Right renal pelvis (tissue), 4 donors: ENCODE results near the gene GABRR1. TPM values are rescaled to one million over a fixed set of nuclear protein-coding genes. Genes with fewer than 3 reads are reported as not detected.

Experiments
- DNase-seq, 4 donors: peaks; one replicate each; pipeline ENCODE4 v3.0.0-alpha.2; 2013; ENCODE audit warnings: low read depth in 4 of 4, low spot score in 3 of 4, missing footprints in 1 of 4
- polyA plus RNA-seq, 4 donors: library from polyadenylated mRNA; unstranded; fragments of 120-200 nt; gene quantifications; one replicate each; pipeline ENCODE4 v1.2.1, GENCODE V29; 2013; ENCODE audit not compliant: insufficient read length in 4 of 4

The GABRR1 gene
- polyA plus RNA-seq, 4 donors, result 1.3 to 2.9 (median 2.4) TPM

DNA sequence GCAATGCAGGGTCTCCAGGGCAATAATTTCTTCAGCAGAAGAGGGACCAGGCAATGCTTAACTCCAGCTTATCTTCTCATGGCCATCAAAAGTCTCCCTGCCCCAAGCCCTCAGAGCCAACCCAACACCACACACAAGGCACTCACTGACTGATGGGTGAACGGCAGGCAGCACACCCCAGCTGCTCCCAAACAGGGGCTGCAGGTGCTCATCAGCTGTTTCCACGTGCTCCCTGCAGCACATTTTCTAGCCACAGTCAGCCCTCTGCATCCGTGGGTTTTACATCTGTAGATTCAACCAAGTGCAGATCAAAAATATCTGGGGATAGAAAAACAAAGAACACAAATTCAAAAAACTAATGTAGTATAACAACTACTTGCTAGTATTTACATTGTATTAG, 4.0 kb upstream of the GABRR1 start:
- DNase-seq, result no peak

DNA sequence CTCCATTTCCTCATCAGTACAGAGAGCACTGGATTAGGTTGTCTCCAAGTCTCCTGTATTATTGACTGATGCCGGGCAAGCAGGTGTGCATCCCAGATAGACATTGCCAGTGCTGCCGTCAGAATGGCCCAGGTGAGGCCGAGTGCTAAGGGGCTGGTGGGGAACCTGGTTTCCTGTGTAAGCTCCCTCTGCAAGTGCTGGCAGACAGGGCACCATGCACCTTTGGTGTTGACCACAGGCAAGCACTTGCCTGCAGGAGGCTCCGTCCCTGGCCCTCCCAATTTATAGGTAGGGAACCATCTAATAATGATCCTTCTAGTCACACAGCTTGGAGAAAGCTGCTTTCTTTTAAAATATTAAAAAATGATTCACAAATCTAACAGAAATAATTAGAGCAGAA, 747 bp downstream of the GABRR1 start:
- no peak for DNase-seq

DNA sequence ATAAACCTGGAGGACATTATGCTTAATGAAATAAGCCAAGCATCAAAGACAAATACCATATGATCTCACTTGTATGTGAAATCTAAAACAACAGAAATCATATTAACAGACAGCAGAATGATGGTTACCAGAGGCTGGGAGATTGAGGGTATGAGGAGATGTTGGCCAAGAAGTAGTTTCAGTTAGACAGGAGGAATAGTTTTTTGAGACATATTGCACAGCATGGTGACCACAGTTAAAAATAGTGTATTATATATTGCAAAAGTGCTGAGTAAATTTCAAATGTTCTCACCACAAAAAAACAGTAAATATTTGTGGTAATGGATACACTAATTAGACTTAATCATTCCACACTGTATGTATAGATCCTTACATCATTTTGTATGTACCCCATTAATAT, 1.8 kb downstream of the GABRR1 start:
- no peak for DNase-seq

DNA sequence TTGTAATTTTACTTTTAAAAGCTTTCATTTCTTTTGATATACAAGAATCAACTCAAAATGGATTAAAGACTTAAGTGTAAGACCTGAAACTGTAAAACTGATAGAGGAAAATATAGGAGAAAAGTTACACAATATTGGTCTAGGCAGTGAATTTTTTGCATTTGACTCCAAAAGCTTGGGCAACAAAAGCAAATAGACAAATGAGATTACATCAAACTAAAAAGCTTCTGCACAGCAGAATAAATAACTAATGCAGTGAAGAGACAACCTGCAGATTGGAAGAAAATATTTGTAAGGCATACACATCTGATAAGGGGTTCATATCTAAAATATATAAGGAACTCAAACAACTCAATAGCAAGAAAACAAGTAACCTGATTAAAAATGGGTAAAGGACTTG, 3.0 kb downstream of the GABRR1 start:
- DNase-seq, result no peak

DNA sequence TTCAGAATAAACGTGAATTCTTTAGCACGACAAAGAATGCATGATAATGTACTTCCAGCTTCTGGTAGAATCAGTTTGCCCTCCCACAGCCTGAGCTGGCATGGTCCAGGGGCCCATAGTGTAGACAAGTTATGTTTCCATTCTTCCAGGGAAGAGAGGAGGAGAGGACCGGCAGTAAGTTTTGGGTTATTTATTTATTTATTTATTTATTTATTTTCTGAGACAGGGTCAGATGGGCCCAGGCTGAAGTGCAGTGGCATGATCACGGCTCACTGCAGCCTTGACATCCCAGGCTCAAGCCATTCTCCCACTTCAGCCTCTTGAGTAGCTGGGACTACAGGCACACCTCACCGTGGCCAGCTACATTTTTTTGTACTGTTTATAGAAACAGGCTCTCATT, 4.7 kb downstream of the GABRR1 start:
- DNase-seq, result no peak

DNA sequence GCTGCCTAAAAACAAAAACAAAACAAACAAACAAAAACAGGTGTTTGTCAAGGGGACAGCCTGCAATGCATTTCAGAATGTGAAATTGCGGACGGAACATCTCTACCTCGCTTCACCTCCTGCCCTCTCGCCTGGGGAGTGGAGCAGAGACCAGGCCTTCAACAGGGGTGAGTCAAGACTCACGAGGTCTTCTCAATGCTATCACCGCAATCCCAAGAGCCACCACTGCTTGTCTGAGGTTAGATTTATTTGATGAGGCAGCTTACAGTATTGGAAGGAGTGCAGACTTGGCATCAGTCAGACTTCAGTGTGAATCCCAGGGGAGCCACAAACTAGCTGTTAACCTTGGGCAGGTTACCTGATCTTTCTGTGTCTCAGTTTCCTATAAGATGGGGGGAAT, 7.7 kb downstream of the GABRR1 start:
- no peak for DNase-seq

DNA sequence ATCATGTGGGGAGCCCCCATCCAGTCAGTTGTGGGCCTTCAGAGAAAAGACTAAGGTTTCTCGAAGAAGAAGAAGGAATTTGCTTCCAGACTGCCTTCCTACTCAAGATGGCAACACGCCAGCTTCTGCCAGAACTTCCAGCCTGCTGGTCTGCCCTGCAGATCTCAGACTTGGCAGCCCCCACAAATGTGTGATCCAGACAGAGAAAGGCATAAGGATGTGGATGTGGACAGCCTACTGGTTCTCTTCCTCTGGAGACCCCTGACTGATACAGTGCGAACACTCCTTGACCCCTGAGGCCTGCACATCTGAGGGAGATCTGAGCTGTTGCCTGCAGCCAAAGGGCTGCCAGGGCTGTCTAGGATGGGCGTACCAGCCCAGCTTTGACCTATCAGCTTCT, 8.6 kb downstream of the GABRR1 start:
- no peak for DNase-seq

DNA sequence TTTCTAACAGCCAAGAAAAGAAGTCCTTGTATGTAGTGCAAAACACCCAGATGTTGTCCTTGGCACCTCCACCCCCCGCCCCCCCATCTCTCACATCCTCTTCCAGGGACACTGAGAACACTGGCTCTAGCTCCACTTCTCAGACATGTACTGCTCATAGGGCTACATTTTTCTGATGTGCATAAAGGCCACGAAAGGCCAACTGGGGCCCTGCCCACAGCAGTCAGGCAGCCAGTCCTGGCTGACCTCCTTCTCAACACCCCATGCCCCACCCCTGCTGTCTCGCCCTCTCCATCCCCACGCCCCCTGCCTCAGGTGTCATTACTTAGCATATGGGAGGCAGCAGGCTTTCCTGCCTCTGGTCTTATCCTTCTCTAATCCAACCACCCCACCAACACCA, 11.3 kb downstream of the GABRR1 start:
- no peak for DNase-seq

DNA sequence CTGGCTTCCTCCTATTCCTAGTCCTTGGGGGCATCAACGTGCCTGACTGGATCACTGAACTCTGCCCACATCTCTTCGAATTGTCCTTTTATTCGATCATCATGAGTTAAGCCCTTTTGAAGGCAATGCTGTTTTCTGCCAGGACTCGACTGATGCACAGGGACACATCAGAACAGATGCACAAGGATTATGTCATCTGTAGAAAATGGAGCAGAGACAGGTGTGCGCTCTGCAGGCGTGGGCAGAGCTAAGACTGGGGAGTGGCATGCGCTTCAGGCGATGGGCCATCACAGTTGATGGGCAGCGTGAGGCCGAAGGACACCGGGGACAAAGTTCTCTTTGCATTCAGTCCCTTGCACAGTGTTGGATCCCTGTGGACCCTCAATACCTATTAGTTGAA, 13.1 kb downstream of the GABRR1 start:
- no peak for DNase-seq

DNA sequence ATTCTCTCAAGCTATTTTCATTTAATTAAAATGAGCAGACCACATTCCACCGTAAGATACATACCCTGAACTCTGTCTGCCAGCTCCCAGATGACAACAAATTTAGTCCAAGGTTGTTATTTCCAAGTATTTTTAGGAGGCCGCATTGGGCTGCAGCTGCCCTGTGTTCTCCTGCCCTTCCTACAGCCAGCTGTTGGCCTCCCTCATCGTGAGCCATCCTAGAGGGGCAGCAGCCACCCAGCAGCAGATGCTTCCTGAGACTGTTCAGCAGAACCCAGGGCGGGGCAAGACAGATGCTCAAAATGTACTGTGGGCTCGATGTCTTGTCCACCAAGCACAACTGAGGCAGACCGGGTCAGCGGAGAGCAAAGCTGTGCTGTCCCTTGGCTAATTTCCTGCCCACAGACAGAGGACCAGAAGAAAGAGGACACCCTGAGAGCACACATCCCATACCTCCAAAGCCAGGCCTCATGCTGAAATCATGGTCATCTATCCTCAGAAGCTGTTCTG, 16.4 kb downstream of the GABRR1 start:
- no peak for DNase-seq

DNA sequence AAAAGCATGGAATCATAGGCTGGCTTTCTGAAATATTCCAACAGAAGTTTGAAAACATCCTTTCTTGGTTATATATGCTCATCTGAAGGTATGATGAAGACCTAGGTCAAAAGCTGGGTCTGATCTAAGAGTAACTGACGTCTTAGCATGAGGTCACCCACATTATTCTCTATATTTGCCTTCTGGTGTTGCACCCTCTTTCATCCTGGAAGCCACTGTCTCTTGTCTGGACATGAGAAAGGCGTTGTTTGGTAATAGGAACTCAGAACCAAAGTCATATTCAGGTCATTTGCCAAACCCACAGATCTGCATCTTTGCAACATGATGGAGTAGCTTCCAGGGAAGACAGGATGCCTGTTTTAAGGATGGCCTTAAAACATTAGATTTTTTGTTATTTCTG, 17.6 kb downstream of the GABRR1 start:
- DNase-seq, result no peak

DNA sequence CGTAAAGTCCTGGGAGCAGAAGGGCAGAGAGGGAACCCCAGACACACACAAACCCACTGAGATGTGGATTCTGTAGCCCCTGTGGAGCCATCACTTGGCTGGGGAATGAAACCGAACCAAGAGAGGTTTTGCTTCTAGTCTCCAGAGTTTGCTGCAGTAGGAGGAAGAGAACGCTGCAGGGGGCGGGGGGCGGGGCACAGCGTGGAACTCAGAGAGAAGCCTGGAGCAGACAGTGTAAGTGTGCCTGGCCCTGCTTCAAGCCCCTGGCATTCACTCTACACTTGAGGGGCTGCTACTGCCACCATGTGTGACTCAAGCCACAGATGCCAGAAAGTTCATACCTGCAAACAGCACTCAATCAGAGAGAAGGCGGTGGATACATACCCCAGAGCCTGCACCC, 18.9 kb downstream of the GABRR1 start:
- DNase-seq, result no peak

DNA sequence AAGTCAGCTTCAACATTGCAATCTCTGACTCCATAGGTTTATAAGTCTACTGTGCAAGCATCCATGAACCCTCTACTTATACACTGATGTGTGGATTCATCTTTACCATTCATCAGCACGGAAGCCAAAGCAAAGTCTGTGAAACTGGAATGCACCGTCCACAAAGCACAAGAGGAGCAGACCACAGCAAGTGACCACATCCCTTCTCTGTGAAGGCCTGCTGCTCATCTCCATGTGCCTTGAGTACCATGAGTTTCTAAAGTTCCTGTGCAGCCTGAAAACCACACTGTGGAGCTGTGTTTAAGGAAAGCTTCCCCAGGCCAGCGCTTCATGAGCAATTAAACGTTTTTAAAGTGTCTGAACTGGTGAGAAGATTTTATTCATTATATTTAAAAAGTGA, 20.0 kb downstream of the GABRR1 start:
- DNase-seq, result no peak

DNA sequence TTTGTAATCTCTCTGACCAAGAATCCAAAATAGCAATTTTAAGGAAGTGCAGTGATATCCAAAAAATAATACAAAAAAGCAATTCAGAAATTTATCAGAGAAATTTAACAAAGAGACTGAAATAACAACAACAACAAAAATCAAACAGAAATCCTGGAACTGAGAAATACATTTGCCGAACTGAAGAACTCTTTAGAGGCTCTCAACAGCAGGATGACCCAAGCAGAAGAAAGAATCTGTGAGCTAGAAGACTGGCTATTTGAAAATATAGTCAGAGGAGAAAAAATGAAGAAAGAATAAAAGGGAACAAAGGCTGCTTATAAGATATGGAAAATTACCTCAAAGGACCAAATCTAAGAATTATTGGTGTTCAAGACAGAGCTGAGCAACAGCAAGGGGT, 22.6 kb downstream of the GABRR1 start:
- no peak for DNase-seq

DNA sequence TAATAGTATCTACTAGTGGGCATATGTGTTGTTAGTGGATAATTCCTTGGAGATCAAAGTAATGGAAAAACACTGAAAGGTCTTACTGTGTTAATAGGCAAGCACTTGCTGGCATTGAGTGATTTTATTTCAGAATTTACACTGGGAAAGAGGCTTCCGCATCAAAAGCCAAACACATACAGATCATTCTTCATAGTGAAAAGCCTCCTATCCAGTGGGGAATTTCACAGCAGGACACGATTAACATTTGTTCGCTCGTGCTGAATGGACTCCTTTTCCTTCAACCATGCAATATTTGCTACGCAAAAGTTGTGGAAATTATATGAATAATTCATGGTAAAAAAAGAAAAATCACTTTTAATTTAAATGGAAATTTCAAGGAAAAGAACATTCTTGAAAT, 26.4 kb downstream of the GABRR1 start:
- no peak for DNase-seq

DNA sequence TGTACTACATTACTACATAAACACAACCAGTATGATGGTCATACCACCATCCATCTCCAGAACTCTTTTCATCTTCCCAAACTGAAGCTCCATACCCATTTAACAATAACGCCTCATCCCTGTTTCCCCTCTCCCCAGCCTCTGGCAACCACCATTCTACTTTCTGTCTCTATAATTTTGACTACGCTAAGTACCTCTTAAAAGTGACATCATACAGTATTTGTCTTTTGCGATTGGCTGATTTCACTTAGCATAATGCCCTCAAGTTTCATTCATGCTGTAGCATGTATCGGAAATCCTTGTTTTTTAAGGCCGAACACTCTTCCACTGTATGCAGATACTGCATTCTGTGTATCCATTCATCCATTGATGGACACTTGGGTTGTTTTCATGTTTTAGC, 29.7 kb downstream of the GABRR1 start:
- no peak for DNase-seq

DNA sequence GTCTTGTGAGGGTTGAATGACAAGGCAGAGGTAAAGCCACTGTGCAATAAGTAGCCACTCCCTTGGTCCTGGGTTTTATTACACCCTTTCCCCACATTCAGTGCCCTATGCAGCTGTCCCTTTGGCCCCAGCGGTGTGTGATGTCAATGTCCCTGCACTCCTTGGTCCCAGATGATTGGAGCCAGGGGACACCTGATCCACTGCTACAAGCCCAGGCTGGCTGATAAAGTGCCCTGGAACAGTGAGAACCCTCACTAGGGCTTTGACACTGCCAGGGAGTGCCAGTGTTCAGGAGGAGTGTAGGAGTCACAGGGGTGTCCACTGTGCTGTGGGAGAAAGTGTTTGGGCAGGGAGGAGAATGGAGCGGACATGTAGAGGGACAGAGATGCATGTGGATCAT, 30.4 kb downstream of the GABRR1 start:
- no peak for DNase-seq

DNA sequence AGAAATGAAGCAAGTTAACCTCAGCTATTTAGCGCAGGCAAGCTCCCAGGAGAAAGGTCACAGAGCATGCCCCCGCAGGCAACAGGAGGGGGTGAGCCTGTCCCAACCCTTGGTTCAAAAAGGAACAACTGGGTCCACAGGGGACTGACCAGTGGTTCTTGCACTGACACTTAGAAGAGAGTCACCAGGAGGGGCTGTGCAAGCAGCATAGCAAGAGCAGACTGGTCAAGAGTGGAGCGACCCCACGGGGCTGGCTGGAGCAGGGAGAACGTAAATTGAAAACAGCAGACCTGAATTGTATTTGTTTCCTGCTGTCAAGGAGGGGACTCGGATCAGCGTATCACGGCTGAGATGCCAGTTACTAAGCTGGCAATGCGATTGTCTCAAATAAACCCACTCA, 32.8 kb downstream of the GABRR1 start:
- DNase-seq, result no peak

DNA sequence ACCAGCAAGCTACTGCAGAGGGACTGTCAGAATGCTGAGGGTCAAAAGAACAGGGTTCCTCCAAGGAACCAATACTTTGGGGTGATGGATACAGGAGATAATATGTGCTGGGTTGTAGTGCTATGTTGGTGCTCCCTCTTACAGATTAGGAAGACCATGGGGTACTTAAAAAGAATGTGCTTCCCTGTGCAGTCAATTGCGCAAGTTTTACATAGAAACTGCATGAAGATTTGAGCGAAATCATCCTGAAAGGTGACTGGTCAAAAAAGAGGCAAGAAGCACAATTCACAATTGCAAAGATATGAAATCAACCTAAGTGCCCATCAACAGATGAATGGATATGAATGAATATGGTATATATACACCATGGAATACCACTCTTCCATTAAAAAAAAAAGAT, 33.9 kb downstream of the GABRR1 start:
- no peak for DNase-seq

DNA sequence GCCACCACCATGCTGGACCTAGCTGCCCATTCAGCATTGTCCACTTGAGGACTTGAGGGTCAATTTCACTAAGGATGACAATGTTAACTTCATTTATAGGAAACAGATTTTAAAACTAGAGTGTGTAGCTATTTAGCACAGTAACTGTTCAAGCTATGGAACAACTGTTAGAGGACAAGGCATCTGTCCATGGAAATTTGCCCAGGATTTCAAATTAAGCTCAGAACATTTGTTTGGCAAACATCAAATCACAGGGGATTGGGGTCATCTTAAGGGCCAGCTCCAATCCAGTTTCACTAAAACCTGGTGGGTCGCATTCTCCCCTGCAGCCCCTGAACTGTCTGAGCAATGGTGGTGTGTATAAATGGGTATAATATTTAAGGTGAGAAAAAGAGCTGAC, 36.2 kb downstream of the GABRR1 start:
- no peak for DNase-seq

DNA sequence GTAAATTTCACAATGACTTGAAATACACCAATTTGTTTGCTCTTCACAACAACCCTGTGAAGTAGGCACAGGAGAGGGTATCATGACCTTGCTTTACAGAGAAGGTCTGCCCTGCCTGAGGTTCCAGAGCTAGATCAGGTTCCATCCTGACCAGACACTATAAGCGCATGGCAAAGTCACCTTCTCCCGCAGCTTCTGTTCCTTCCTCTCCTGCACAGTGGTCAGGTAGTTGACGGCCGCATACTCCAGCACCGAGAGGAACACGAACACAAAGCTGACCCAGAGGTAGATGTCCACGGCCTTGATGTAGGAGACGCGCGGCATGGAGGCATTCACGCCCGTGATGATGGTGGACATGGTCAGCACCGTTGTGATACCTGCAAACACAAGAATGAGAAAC, 37.0 kb downstream of the GABRR1 start:
- no peak for DNase-seq

DNA sequence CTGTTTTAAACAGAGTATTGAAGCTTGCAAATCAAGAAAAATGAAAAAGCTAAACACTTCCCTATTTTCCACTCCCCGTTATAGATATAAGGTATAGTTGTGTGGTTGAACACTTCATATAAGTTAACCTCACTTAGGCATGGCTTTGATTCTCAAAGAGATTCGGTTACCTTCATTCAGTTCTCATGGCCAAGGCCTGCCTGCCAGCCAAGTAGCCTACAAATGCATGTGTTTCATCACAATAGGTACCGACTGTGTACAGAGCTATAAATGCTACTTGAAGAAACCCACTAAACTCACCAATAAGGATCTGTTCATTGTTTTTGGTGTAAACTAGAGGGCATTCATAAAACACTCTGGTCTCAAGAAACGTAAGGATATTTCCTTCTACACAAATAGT, 43.5 kb downstream of the GABRR1 start:
- DNase-seq, result no peak

DNA sequence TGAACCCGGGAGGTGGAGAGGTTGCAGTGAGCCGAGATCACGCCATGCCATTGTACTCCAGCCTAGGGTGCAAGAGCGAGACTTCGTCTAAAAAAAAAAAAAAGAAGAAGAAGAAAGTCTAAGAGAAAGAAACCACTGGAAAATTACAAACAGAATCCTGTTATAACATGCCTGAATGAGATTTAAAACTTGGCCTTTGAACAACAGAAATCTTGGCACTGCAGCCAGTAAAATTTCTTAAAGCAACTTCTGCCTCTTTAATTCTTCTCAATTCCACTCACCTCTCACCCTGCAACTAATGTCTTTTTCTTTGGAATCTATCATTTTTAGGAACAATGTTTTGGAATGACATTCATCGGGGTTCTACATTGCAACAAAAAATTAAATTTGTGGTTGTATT, 45.0 kb downstream of the GABRR1 start:
- DNase-seq, result no peak

DNA sequence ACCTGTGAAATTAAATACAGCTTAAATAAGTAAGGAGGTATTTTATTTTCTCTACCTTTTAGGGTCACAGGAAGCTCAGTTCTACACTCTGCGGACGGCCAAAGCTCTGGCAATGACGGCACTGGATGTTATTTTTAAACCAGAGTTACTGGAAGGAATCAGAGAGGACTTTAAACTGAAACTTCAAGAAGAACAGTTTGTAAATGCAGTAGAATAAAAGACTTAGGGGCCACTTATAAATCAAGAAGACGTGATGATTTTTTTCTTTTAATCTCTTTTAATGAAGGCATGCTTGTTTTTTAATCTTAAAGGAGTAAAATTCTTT, 55.1 kb downstream of the GABRR1 start:
- DNase-seq, result no peak
